Activated B cell treated with CpG ODN at 0.5 μM for 24 hours (primary cell): ENCODE measurements around the gene GET3. TPM values are rescaled to one million over a fixed set of nuclear protein-coding genes. Genes with fewer than 3 reads are reported as not detected.

Experiments
- ATAC-seq: fragments of 200-7000 bp; cut with Tn5 transposase; one replicate; pipeline ENCODE4 v1.10.0; 2021; ENCODE audit warnings: low read depth, mild to moderate bottlenecking, moderate library complexity
- CTCF ChIA-PET: fragments of 350-600 bp; sonication (Branson Sonifier 250); formaldehyde crosslinking; loops from one replicate; lab custom pipeline; 2021; ENCODE audit warnings: antibody characterized with exemption; lab: Charles Lee
- POLR2A ChIA-PET: fragments of 350-600 bp; sonication (Branson Sonifier 250); formaldehyde crosslinking; loops from one replicate; lab custom pipeline; 2021; ENCODE audit warnings: antibody characterized with exemption; lab: Charles Lee
- DNase-seq: peaks from one replicate; pipeline ENCODE4 v3.0.0; 2022
- H3K27ac Mint-ChIP-seq: one replicate; pipeline ENCODE4 v1.8.0; 2020; ENCODE audit warnings: mixed read lengths
- H3K27me3 Mint-ChIP-seq: one replicate; pipeline ENCODE4 v1.8.0; 2021; ENCODE audit warnings: mixed read lengths
- H3K36me3 Mint-ChIP-seq: one replicate; pipeline ENCODE4 v1.8.0; 2021; ENCODE audit warnings: low read depth, mixed read lengths
- H3K4me1 Mint-ChIP-seq: one replicate; pipeline ENCODE4 v1.8.0; 2021; ENCODE audit warnings: mixed read lengths
- H3K4me3 Mint-ChIP-seq: one replicate; pipeline ENCODE4 v1.8.0; 2020; ENCODE audit warnings: mild to moderate bottlenecking, mixed read lengths
- H3K9me3 Mint-ChIP-seq: one replicate; pipeline ENCODE4 v1.8.0; 2020; ENCODE audit warnings: mixed read lengths
- CTCF ChIP-seq: fragments of 200-600 bp; IDR thresholded peaks from one replicate; pipeline ENCODE4 v1.8.0; 2022; ENCODE audit warnings: antibody characterized with exemption, mild to moderate bottlenecking
- intact Hi-C: fragments of 100-400 bp; cut with micrococcal nuclease; formaldehyde crosslinking; loops from one replicate; pipeline ENCODE4 v1.15.1; 2024
- total RNA-seq: library from RNA; stranded (reverse); gene quantifications from 2 replicates; pipeline ENCODE4 v1.2.3, GENCODE V29; 2022

Gene GET3
- total RNA-seq, 1 donor from 2014 or later = 59.6 TPM

- DNase-seq = peak; percentile 56
- H3K36me3 Mint-ChIP-seq = peaks cover 9% of the 10 kb centered on the region
- ChIA-PET CTCF (interaction anchor here (0.7 to 4.3 kb wide), 3 partner anchors 9 to 61 kb away, joined by 3 to 43 read pairs (median 3); no protein-coding TSS in a partner anchor), POLR2A (interaction anchor here (1.5 to 13.2 kb wide), 2 partner anchors 8 to 9 kb away, joined by 8 to 909 read pairs; partner anchors contain the start of gene HOOK2)
- TF ChIP-seq CTCF = no peak
- no peaks in the 10 kb centered on the region for H3K9me3 Mint-ChIP-seq
- H3K27me3 Mint-ChIP-seq = no peaks in the 10 kb centered on the region
- intact Hi-C loops = no loop called here
- H3K27ac Mint-ChIP-seq = no peak overlapping the region
- peaks cover 51% of the 10 kb centered on the region for H3K4me1 Mint-ChIP-seq
- peak overlapping the region; percentile 41 for H3K4me3 Mint-ChIP-seq
- ATAC-seq = no peak
These were observed 49.0 kb downstream of the GET3 start for GRCh38 chr19:12786141-12786870.

- H3K36me3 Mint-ChIP-seq = peaks cover 12% of the 10 kb centered on the region
- H3K4me1 Mint-ChIP-seq = peaks cover 44% of the 10 kb centered on the region
- H3K9me3 Mint-ChIP-seq = no peaks in the 10 kb centered on the region
- no peak overlapping the region for H3K4me3 Mint-ChIP-seq
- no peak for TF ChIP-seq CTCF
- intact Hi-C loops = no loop called here
- no peak for DNase-seq
- POLR2A ChIA-PET = interaction anchor here (1.3 to 13.2 kb wide), 3 partner anchors 9 to 53 kb away, joined by 3 to 909 read pairs (median 8); partner anchors contain the start of genes HOOK2 and TRIR
- H3K27ac Mint-ChIP-seq = no peak overlapping the region
- ATAC-seq = no peak
- H3K27me3 Mint-ChIP-seq = no peaks in the 10 kb centered on the region
- CTCF ChIA-PET = interaction anchor here (0.7 to 4.3 kb wide), 3 partner anchors 9 to 61 kb away, joined by 3 to 43 read pairs (median 3); no protein-coding TSS in a partner anchor
These were observed 49.7 kb downstream of the GET3 start for GRCh38 chr19:12786952-12787351.

GRCh38 chr19:12787458-12787857, 50.2 kb downstream of the GET3 start:
- TF ChIP-seq CTCF = no peak
- POLR2A ChIA-PET = interaction anchor here (1.3 to 13.2 kb wide), 3 partner anchors 8 to 53 kb away, joined by 3 to 909 read pairs (median 8); partner anchors contain the start of genes HOOK2 and TRIR
- Mint-ChIP-seq H3K4me1 (peaks cover 39% of the 10 kb centered on the region), H3K27me3 (no peaks in the 10 kb centered on the region), H3K27ac (peak overlapping the region; percentile 99), H3K9me3 (no peaks in the 10 kb centered on the region), H3K36me3 (peaks cover 12% of the 10 kb centered on the region), H3K4me3 (no peak overlapping the region)
- ATAC-seq = no peak
- intact Hi-C loops = no loop called here
- DNase-seq = no peak
- CTCF ChIA-PET = interaction anchor here (1.0 to 4.3 kb wide), 2 partner anchors 10 to 60 kb away, joined by 3 to 43 read pairs; no protein-coding TSS in a partner anchor

- CTCF ChIA-PET = interaction anchor here (4.3 kb wide), 1 partner anchor 11 kb away, joined by 43 read pairs; no protein-coding TSS in a partner anchor
- Mint-ChIP-seq H3K4me1 (peaks cover 39% of the 10 kb centered on the region), H3K36me3 (peaks cover 15% of the 10 kb centered on the region), H3K27me3 (no peaks in the 10 kb centered on the region), H3K9me3 (no peaks in the 10 kb centered on the region), H3K4me3 (peak overlapping the region; percentile 90), H3K27ac (peak overlapping the region; percentile 99)
- ATAC-seq (no peak), DNase-seq (no peak)
- POLR2A ChIA-PET = interaction anchor here (0.6 to 13.2 kb wide), 10 partner anchors 10 to 316 kb away, joined by 3 to 909 read pairs (median 5); partner anchors contain the start of genes CALR, HOOK2, RNASEH2A and TRIR
- intact Hi-C loops = no loop called here
- no peak for TF ChIP-seq CTCF
These were observed 50.9 kb downstream of the GET3 start for GRCh38 chr19:12788042-12788681.
